ENCODE results near the gene FAM110A.
"Not testable (repeated sequence)": the region's sequence is repeated elsewhere in the genome, so short reads cannot be mapped to it uniquely, and the experiment has no call there.

The FAM110A gene

DNA sequence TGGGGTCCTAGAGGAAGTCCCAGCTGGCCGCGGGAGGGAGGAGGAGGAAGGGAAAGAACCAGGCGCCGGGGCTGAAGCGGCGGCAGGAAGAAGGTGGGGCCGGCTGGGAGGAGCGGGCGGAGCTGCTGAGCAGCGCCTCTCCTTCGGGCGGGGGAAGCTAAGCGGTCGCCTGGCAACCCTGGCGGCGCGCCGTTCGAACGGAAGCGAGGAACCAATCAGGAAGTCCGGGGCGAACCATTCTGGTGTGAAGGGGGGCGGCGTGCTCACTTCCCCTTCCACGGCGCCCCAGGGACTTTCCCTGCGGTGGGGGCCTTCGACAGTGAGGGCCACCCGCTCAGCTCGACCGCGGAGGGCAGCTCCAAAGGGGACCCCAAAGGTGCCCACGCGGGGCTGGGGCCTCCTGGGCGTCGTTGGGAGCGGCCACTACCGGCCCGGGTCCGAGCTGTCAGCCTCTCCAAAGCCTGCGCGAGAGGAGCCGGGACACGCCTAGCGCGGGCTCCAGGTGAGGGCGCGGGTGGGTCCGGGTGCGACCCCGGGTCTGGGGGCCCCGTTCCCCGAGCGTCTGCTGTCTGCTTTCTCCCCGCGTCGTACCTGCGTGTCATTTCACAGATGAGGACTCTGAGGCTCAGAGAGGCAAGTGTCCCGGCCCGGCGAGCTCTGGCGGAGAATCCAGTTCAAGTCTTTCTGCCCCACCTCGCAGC, at the start of gene FAM110A:
TSS of gene FAM110A (plus strand) at position 266 of the 701 bp plus-strand sequence. CDS start 11,090 bp downstream, outside the sequence.
- peak; percentile 96 for DNase-seq (ENCODE audit: low spot score)
- in situ Hi-C loops (cut with MboI; ENCODE audit: low sequenced_read_pairs, unreplicated experiment): no loop called here
- TF ChIP-seq, protein P1, sequence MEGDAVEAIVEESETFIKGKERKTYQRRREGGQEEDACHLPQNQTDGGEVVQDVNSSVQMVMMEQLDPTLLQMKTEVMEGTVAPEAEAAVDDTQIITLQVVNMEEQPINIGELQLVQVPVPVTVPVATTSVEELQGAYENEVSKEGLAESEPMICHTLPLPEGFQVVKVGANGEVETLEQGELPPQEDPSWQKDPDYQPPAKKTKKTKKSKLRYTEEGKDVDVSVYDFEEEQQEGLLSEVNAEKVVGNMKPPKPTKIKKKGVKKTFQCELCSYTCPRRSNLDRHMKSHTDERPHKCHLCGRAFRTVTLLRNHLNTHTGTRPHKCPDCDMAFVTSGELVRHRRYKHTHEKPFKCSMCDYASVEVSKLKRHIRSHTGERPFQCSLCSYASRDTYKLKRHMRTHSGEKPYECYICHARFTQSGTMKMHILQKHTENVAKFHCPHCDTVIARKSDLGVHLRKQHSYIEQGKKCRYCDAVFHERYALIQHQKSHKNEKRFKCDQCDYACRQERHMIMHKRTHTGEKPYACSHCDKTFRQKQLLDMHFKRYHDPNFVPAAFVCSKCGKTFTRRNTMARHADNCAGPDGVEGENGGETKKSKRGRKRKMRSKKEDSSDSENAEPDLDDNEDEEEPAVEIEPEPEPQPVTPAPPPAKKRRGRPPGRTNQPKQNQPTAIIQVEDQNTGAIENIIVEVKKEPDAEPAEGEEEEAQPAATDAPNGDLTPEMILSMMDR (IDR thresholded peaks at IDR 0.05; ENCODE audit: borderline replicate concordance, control extremely low read depth, extremely low read depth, insufficient read depth, missing control alignments): peak; percentile 4

DNA sequence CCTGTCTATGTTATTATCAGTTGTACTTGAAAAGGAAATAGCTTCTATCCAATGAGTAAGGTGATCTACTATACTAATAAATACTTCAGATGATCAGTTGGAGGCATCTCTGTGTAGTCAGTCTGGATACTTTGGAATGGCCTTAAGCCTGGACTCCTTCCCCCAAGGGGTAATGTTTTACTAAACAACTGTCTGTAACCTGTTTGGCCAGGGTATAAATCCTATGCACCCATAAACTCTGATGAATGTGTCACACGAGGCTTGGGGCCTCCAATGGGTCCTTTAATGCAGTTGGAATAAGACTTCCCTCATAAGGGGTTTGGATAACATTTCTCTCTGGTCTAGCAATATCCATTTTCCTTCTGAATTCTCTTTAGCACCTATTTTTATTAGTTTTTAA, 45.7 kb upstream of the FAM110A start:
- in situ Hi-C loops (cut with MboI; ENCODE audit: low sequenced_read_pairs, unreplicated experiment): no loop called here
- TF ChIP-seq, protein P1 (IDR thresholded peaks at IDR 0.05; ENCODE audit: borderline replicate concordance, control extremely low read depth, extremely low read depth, insufficient read depth, missing control alignments): no peak
- DNase-seq (ENCODE audit: low spot score): no peak

DNA sequence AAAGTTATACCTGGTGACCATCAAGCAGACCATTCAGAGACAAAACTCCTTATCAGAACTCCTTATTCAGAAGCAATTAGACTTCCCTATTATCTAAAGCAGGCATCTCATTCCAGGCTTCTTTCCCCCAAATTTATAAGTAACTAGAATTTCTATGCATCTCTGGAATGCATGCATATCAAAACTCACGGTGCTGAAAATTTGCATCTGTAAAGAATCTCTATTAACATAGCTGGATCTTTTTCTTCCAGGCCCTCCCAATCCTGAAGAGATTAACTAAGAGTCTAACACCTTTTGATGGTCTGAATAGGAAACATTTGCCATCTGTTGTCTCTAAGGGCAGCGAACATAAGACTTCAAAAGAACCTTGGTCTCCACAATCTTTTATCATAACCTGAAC, 42.5 kb upstream of the FAM110A start:
- TF ChIP-seq, protein P1 (IDR thresholded peaks at IDR 0.05; ENCODE audit: borderline replicate concordance, control extremely low read depth, extremely low read depth, insufficient read depth, missing control alignments): no peak
- in situ Hi-C loops (cut with MboI; ENCODE audit: low sequenced_read_pairs, unreplicated experiment): no loop called here
- no peak for DNase-seq (ENCODE audit: low spot score)

DNA sequence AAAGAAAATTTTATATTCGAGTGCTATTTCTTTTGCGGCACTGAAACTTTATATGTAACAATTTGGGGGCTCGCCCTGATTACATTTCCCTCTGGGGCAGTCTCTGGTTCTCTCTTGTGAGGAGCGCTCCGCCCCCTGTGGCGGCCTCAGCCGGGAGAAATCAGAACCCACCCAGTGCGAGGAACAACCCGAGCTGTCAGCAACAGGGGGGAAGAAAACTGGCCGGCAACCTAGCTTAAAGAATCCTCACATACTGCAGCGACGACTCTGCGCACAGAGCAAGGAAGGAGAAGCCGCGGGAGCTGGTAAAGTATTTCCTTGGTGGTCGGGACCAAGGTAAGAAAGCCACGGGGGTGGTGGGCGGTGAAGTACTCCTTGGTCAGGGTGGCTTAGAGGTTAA, 41.3 kb upstream of the FAM110A start:
- TF ChIP-seq, protein P1 (IDR thresholded peaks at IDR 0.05; ENCODE audit: borderline replicate concordance, control extremely low read depth, extremely low read depth, insufficient read depth, missing control alignments): no peak
- in situ Hi-C loops (cut with MboI; ENCODE audit: low sequenced_read_pairs, unreplicated experiment): no loop called here

DNA sequence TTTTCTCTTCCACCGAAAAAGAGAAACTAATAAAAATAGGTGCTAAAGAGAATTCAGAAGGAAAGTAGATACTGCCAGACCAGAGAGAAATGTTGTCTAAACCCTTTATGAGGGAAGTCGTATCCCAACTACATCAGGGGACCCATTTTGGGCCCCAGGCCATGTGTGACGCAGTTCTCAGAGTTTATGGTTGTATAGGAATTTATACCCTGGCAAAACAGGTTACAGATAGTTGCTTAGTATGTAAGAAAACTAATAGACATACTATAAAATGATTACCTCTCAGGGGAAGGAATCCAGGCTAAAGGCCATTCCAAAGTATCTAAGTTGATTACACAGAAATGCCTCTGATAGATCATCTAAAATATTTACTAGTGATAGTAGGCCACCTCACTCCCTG, 36.6 kb upstream of the FAM110A start:
- TF ChIP-seq, protein P1 (IDR thresholded peaks at IDR 0.05; ENCODE audit: borderline replicate concordance, control extremely low read depth, extremely low read depth, insufficient read depth, missing control alignments): no peak
- no peak for DNase-seq (ENCODE audit: low spot score)
- in situ Hi-C loops (cut with MboI; ENCODE audit: low sequenced_read_pairs, unreplicated experiment): no loop called here

More for the DNA sequence above, 41.3 kb upstream of the FAM110A start:
- no peak for DNase-seq (ENCODE audit: low spot score)

DNA sequence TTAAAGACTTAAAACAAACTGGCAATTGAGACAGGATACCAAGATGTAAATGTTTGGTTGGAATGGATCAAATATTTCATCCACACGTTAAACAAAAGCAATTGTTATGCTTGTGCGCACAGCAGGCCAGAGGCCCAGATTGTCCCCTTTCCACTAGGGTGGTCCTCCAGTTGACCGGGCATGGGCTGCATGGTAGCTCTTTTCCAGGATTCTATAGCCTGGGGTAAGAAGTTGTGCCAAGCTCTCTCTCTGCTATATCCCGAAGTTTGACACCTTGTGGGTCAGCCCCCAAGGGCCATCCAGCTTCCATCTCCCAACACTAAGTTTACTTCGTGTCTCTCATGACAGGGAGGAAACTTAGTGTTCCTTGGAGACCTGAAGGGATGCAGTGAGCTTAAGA, 34.8 kb upstream of the FAM110A start:
- in situ Hi-C loops (cut with MboI; ENCODE audit: low sequenced_read_pairs, unreplicated experiment); DNase-seq (ENCODE audit: low spot score): not testable (repeated sequence)

DNA sequence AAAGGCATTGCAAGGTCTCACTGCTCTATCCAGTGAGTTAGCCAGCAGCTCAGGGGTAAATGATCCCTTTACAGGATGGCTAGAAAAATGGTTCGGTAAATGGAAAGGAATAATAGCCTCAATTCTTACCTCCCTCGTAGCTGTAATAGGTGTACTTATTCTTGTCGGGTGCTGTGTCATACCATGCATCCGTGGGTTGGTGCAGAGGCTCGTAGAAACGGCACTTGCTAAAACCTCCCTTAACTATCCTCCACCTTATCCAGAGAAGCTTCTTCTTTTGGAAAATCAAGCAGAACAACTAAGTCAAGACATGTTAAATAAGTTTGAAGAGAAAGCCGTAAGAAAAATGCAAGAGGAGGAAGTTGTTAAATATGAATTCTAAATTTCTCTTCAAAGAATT, 33.5 kb upstream of the FAM110A start:
- DNase-seq (ENCODE audit: low spot score): not testable (repeated sequence)

More for the DNA sequence above, 33.5 kb upstream of the FAM110A start:
- in situ Hi-C loops (cut with MboI; ENCODE audit: low sequenced_read_pairs, unreplicated experiment): loop anchor here (25.0 kb wide), 1 partner anchor 387 kb away; the partner anchor contains the start of gene TMEM74B

Measured in GM13976 (cell line).